Kidney glomerular epithelial cell (primary cell): ENCODE measurements around the gene ITGB4.

Source experiments
- DNase-seq: peaks from one replicate; lab custom pipeline; 2025; lab: John Stamatoyannopoulos, UW

The ITGB4 gene

GRCh38 chr17:75720656-75721462 lies at the start of gene ITGB4:
ITGB4 (plus strand) TSS chr17:75721459; CDS start chr17:75724704, 3,245 bp downstream.
- DNase-seq, result no peak

GRCh38 chr17:75672011-75672410 lies 49.2 kb upstream of the ITGB4 start:
- no peak for DNase-seq

DNA sequence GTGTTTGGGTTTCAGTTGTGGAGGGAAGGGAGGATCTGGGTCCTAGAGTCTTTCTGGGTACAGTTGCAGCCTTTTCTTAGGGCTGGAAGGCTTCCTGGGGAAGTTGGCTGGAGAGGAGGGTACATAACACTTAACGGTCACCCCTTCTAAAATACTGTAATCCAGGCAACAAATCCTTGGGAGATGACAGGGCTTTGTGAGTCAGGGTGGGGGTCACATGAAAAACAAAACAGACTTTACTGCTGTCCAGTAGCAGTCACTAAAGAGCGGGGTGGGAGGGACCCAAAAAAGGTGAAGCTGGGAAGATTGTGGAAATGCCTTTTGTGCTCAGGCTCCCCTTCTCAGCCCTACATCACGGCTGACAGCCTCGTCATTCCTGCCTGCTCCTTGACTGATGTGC lies 47.8 kb upstream of the ITGB4 start:
- no peak for DNase-seq

DNA sequence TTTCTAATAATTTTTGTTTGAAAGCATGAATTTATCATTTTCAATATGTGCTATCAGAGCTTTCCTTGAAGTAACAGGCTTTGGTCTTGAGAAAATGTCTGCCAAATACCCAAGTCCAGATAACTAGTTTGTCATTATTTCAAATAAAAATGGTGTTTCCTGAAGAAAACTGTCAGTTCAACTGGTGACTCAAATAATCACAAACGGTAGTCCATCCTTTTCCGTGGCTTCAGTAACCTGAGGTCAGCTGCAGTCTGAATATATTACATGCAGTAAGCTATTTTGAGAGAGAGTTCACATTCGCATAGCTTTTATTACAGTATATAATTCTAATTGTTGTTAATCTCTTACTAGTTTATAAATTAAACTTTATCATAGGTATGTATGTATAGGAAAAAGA lies 44.8 kb upstream of the ITGB4 start:
- DNase-seq, result no peak

DNA sequence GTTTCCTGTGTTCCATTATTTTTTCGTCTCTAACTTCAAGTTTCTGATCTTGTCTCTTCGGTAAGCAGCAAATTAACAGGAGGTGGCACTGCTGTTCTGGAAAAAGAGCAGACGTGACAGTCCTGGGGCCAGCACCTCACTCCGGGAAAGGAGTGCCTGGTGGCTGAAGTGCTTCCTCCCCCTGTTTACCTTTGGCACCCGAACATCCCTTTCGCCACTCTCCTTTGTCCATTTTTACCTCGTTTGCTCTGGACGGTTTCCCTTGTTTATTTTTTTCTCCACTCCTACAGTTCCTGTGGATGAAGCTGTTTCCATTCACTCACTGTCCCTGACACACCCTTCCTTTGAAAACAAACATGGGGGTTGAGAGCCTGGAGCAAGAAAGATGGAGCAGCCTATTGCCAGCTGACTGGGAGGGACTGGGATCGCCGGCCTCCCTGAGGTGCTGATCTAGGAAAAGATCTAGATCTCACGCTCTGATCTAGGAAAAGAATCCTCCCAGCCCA lies 41.5 kb upstream of the ITGB4 start:
- no peak for DNase-seq

DNA sequence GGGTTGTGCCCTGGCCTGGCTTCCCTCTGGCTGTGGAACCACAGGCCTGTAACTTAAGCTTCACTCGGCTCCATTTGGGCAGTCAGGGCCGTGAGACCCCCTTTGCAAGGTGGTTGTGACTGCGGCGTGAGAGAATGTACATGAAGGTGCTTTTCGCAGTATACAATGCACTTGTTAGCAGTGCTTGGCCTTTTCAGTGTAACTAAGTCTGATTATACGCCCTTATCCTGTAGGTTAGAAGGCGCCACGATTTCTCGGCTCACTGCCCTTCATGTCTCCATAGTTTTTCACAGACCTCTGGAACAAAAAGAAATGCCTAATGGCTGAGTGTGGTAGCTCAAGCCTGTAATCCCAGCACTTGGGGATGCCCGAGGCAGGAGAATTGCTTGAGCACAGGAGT lies 40.8 kb upstream of the ITGB4 start:
- no peak for DNase-seq

GRCh38 chr17:75681289-75681688 lies 40.0 kb upstream of the ITGB4 start:
- no peak for DNase-seq

- DNase-seq, result peak; percentile 26
These were observed 37.7 kb upstream of the ITGB4 start for GRCh38 chr17:75683583-75683982.

DNA sequence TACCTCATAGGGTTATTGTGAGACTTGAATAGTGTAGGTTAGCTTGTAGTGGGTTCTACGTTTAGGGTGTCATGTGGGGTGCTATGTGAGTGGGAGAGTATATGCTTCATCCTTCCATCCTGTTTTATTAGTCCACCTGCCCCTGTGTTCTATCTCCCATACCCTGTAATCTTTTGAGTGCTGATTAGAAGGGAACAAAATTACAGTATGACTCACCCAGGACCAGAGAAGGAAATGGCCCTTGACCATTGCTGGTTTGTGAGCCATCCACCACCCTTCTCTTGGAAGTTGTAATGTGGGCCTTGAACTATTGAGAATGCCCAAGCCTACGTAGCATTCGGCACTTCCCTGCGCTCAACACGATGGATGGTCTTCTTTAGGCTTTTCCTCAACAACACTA lies 37.0 kb upstream of the ITGB4 start:
- DNase-seq, result no peak

- no peak for DNase-seq
These were observed 36.3 kb upstream of the ITGB4 start for GRCh38 chr17:75684924-75685323.

DNA sequence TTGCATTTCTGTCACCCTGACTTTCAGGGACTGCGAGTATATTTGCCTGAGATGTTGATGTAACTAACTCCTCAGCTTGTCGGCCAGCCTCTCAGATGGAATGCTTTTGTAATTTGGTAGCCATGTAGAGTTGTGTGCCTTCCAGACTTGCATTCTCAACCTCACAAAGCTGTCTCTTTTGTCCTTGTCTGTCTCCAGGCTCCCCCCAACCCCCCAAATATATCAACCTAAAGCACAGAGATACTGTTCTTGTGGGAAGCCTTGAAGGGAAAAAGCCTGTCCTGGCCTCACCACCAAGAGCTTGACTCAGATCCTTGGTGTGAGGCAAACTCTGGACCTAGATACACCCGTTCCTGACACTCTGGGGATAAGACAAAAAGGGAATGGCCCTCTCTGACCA lies 35.8 kb upstream of the ITGB4 start:
- DNase-seq, result no peak

GRCh38 chr17:75688209-75688825 lies 32.9 kb upstream of the ITGB4 start:
- no peak for DNase-seq

DNA sequence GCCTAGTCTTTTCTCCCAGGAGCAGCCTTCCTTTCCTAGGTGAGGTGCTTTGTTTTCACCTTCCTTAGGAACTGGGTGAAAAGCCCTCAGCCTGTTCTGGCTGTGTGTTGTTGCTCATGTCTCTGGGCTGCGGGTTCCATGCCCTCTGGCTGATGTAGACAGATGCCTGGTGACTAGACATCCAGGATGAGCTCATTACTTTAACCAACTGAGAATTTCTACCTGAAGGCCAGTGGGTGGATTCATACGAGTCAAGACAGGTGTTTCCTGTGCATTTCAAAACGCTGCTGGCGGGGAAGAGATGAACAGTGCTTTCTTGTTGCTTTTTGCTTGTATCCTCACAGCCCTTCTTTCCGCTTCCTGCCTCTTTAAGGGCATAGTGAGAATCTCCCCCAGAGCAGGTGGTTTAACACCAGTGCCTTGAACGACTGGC lies 31.8 kb upstream of the ITGB4 start:
- no peak for DNase-seq

DNA sequence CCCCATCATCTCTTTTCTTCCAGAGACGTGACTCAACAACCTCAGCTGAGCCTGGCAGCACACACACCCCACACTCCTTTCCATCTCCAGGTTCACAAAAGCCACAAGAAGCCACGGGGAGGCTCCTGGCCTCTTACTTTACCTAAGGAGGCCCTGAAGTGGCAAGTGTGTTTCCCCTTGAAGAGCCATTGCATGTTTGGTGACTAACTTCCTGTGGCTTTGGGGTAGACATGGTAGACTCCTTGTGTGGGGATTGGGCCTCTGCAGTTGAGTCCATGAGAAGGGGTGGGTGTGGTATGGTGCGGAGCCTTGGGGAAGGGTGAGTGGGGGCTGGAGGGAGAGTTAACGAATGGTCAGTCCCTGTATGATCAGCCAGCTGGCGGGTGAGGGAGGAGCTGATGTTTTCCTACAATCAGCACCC lies 29.9 kb upstream of the ITGB4 start:
- DNase-seq, result no peak

DNA sequence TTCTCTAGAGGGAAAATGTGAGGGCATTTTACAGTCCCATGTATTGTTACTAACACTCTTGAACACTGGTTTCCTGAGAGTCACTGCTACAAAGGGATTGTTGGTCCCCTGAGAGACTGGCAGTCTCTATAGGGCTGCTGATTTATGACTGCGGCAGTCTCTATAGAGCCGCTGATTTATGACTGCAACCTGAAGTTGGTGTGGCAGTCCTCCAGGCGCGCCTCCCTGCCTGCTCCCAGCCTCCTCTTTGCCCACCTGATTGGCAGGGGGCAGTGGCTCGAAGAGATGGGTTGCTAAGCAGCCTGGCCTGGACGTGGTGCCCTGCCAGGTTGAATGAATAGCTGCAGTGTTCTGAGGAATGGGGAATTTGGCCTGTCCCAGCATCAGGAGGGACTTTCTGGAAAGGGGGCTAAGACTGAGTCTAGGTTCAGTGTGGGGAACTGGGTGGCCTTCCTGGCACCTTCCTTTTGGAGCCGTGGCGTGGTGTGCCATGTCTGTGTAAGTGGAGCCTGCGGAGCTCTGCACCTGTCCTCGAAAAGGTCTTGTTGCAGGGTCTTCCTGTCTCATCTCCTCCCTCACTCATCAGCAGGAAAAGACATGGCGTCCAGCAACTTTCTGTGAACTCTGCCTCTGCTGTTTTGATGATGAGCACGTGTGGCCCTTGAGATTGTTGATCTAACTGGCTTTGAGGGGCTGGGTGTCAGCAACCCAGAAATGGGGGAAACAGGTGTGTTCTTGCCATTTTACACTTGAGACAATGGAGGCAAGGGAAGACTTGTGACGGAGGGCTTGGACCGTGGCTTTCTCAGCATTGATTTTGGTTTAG lies 29.2 kb upstream of the ITGB4 start:
- no peak for DNase-seq

DNA sequence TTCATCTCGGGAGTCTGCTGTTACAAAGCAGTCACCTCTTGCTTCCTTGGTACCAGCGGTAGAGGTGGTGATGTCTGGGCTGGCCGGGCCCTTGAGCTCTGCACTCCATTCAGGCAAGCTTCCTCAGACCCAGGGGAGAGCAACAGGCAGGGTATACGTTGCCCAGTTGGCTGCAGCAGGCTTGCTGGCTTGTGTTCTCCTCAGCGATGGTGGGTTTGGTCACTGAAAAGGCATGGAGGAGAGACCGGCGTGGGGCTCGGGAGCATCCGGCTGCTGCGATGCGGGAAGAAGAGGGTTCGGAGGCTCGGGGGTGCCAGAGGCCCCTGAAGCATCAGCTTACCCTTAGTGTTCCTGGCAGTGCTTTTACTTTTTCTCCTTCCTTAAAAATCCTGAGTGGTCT lies 28.3 kb upstream of the ITGB4 start:
- no peak for DNase-seq

DNA sequence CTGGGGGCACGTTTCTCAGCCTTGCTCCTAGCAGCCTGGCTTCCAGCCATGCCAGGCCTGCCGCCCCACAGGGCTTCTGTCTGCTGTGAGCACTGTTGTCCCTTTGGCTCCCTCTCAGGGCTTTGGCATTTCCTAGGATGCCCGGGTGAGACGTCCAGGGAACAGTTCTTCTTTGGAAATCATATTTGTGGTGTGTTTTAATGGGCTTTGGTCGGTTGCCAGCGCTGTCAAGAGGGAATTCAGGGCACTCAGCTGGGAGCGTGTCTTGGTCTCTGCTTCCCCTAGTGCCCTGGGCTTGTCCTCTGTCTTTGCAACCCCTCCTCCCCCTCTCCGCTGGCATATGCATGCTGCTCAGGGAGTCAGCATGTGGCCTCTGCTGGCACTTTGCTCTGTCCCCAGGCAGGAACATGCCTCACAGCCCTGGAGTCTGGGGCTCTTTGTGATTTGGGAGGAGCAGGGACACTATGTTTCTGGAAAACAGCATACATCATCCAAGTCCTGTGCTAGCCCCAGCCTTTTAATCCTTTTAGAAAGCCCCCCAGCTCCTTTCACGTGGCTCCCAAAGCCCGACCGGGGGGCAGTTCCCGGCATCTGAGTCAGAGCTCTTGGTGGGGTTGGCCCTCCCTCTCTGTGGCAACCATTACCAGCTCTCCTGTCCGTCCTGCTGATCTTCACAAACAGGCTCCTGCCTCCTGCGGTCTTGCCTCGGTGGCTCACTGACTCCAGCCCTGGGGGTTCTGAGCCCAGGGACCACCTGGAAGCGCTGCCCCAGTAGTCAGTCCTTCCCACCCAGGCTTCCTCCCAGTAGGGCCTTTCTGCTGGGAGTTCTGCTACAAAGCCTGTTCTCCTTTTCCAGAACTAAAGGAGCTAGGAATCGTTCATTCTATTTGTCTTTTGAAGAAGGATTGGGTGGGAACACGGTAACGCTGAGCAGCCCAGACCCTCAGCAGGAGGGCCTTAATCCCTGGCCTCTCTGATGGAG lies 27.5 kb upstream of the ITGB4 start:
- peak; percentile 14 for DNase-seq

DNA sequence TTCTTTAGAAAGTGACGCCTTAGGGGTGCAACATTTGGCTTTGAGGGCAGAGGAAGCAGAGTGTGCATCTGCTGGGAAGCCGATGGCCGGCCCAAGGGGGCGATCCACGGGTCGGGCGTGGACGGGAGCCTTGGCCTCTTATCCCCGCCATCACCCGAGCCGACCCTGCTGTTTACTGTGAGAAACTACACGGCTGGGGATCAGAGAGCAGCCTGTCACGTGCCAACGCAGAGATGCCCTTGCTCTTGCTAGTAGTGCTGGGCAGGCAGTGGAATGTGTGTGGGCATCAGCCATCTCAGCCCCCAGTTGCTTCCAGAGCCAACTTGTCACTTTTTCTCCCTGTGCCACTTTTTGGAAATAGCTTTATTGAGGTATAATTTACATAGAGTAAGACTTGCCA lies 26.7 kb upstream of the ITGB4 start:
- DNase-seq, result no peak

GRCh38 chr17:75695141-75695829 lies 26.0 kb upstream of the ITGB4 start:
- no peak for DNase-seq

GRCh38 chr17:75695830-75696271 lies 25.4 kb upstream of the ITGB4 start:
- DNase-seq, result no peak
